T-helper 2 cell treated with Interferon-gamma antibody and Interleukin-4, amounts not matched to agents 100 ng/mL and 5 ng/mL, for 36 hours (primary cell): Measurements from ENCODE around the gene TNNT2. TPM values are rescaled to one million over a fixed set of nuclear protein-coding genes. Genes with fewer than 3 reads are reported as not detected.

Experiments
- intact Hi-C: fragments of 100-400 bp; cut with micrococcal nuclease; formaldehyde crosslinking; loops from one replicate; pipeline ENCODE4 v1.15.1; 2023
- total RNA-seq: library from RNA; stranded (reverse); gene quantifications from 2 replicates; pipeline ENCODE4 v1.2.3, GENCODE V29; 2022

TNNT2 gene
- total RNA-seq, 1 donor from 2014 or later, result not detected

GRCh38 chr1:201318504-201319340, 58.8 kb downstream of the TNNT2 start:
- intact Hi-C loops, result no loop called here

GRCh38 chr1:201317551-201317950, 59.9 kb downstream of the TNNT2 start:
- intact Hi-C loops, result no loop called here

- intact Hi-C loops, result no loop called here
These were observed 60.9 kb downstream of the TNNT2 start for GRCh38 chr1:201316556-201316955.

- intact Hi-C loops, result no loop called here
These were observed 64.4 kb downstream of the TNNT2 start for GRCh38 chr1:201313086-201313485.

- intact Hi-C loops, result no loop called here
These were observed 65.2 kb downstream of the TNNT2 start for GRCh38 chr1:201312298-201312697.

- intact Hi-C loops, result no loop called here
These were observed 66.0 kb downstream of the TNNT2 start for GRCh38 chr1:201311356-201312011.

- intact Hi-C loops, result no loop called here
These were observed 66.5 kb downstream of the TNNT2 start for GRCh38 chr1:201310986-201311355.

GRCh38 chr1:201310251-201310985, 67.1 kb downstream of the TNNT2 start:
- intact Hi-C loops, result no loop called here

- intact Hi-C loops, result no loop called here
These were observed 68.1 kb downstream of the TNNT2 start for GRCh38 chr1:201309416-201309815.

Other genes with a start within 250 kb of the TNNT2 start
- 12.2 and 16.4 TPM in 2 replicates for gene TMEM9, start 223.2 kb downstream of the TNNT2 start, total RNA-seq
- not detected in 2 replicates for gene IGFN1, start 186.9 kb downstream of the TNNT2 start, total RNA-seq
- gene PKP1, start 94.2 kb downstream of the TNNT2 start, total RNA-seq, result not detected in 2 replicates
- gene LAD1, start 21.6 kb upstream of the TNNT2 start, total RNA-seq, result not detected in 2 replicates
- gene TNNI1, start 44.0 kb upstream of the TNNT2 start, total RNA-seq, result not detected in 2 replicates
- gene PHLDA3, start 91.5 kb upstream of the TNNT2 start, total RNA-seq, result 16.1 and 16.6 TPM in 2 replicates
- 77.1 and 83.6 TPM in 2 replicates for gene CSRP1, start 129.4 kb upstream of the TNNT2 start, total RNA-seq
- gene NAV1, start 161.4 kb upstream of the TNNT2 start, total RNA-seq, result 1.8 and 2.3 TPM in 2 replicates